GM12801 (cell line): ENCODE results near the gene MACROD2.

Experiments
- TF ChIP-seq, protein P1 (sequence below): IDR thresholded peaks from one replicate; pipeline ENCODE4 v1.5.1; 2011; ENCODE audit warnings: control low read depth; ENCODE audit not compliant: insufficient read length; ENCODE audit errors: extremely low read depth

The MACROD2 gene

DNA sequence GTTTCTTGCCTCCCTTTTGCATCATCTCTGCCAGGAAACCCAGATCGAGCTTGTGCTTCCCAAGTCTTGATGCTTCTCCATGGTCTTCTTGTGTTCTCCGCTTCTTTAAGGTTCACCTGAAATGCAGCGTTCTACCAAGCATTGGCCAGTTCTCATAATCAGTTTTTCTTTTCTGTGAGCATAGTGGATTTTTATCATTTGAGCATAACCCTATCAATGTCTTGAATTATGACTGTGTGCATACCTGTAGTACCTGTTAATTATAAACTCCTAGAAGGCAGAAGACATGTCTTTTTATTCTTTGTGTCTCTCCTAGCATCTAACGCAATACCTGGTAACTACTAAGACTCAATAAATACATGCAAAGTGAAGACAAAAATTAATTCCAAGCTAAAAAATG lies 1146.5 kb downstream of the MACROD2 start:
- TF ChIP-seq, protein P1, sequence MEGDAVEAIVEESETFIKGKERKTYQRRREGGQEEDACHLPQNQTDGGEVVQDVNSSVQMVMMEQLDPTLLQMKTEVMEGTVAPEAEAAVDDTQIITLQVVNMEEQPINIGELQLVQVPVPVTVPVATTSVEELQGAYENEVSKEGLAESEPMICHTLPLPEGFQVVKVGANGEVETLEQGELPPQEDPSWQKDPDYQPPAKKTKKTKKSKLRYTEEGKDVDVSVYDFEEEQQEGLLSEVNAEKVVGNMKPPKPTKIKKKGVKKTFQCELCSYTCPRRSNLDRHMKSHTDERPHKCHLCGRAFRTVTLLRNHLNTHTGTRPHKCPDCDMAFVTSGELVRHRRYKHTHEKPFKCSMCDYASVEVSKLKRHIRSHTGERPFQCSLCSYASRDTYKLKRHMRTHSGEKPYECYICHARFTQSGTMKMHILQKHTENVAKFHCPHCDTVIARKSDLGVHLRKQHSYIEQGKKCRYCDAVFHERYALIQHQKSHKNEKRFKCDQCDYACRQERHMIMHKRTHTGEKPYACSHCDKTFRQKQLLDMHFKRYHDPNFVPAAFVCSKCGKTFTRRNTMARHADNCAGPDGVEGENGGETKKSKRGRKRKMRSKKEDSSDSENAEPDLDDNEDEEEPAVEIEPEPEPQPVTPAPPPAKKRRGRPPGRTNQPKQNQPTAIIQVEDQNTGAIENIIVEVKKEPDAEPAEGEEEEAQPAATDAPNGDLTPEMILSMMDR = no peak

DNA sequence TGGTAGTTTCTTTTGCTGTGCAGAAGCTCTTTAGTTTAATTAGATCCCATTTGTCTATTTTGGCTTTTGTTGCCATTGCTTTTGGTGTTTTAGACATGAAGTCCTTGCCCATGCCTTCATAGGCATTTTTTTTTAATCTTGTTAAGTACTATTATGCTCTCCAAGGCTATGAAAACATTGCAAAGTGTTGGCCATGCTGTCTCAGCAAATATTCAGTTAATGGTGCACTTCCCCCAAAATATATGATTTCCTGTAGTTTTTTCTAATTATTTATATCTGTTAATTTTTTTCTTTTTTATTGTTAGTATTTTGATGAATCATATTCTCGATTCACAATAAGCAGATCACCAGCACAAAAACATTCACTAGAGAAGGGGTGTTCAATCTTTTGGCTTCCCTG lies 1148.2 kb downstream of the MACROD2 start:
- TF ChIP-seq, protein P1 = no peak

DNA sequence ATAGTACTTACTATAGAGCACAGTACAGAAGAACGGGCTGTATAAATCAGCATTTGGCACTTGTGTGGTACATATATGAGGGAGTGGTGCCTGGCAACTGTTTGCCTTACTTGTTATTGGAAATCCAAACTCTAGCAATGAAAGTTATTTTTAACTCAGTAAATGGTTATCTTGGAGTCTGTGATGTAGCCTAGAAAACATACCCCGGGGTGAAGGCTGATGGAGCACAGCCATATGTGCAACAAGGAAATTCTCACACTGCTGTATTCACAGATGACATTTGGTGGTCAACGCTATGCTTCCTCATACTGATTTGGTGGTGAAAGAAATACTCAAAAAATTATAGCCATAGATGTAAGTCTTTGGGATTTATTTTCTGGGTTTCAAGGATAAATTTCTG lies 1149.6 kb downstream of the MACROD2 start:
- TF ChIP-seq, protein P1 = no peak

DNA sequence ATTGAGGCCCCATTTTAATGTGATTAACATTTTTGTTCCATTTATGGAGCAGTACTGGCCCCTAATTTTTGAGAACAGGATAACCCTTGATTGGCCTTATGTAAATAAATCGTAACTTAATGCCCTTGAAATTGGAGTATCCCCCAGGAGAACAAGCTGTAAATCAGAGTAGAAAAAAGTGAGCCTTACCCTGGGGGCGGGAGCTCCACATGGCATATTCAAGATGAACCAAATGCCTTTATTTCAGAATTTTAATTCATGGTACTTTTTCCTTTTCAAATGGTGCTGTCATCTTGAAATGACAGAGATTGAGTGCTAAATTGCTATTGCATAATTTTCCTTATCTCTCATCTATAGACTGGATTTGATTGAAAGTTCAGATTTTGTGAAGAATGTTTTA lies 1151.6 kb downstream of the MACROD2 start:
- TF ChIP-seq, protein P1 = no peak

DNA sequence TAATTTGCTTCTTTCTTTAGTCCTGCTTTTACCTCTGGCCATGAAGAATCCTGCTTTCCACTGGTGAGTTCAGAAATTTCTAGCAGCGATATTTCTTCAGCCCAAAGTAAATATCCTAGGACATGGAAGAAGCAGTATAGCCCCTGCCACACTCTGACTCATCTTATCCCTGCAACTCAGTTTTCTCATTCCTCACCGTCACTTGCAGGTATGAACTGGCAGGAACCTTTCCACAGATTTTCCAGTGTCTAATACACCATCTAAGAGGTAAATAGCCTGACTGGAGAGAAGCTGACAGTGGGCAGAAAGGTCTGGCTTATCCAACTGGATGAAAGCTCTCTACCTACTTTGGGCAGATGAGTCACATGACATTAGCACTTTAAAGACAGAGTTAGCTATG lies 1158.8 kb downstream of the MACROD2 start:
- TF ChIP-seq, protein P1 = no peak

DNA sequence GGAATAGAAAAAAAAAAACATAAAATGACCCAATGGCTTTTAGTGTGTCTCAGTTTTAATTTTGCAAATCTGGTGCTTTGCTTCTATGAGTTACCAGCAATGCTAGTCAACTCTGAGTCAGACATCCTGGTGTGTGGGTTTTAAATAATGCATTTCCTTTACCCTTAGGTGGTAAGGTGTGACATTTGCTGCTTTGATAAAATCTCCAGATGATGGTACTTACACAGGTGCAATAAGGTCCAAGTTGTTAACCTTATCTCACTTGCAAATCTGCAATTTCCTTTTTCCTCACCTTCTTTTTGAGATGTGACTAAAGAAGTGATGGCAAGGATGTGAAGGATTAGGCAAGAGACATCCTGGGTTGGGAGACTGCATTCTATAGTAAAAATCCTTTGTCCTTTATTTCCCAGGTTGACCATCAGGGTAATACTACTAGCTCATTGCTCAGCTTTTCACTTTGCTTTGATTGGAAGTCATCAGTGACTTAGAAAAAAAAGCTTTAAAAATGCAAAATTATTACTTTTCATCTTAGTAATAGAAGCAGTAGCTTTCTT lies 1160.6 kb downstream of the MACROD2 start:
- TF ChIP-seq, protein P1 = no peak

DNA sequence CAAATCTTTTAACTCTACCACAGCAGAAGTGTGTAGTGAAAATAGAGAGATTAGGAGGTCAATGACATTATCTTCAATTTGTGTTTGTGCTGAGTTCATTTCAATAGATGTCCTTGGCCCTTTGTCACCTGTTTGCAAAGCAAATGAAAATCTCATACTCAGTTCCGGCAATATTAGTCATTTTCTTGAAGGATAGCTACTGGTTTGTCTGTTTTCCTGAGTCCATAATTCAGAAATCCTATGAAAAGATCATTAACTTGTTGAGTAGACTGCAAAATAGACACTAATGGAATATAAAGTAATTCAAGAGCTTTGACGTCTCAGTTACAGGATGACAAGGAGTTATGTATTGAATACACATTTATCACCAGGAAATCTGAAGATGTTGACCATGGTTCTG lies 1163.2 kb downstream of the MACROD2 start:
- TF ChIP-seq, protein P1 = no peak
